ENCODE data around the gene CAMK2D. TPM values are rescaled to one million over a fixed set of nuclear protein-coding genes. Genes with fewer than 3 reads are reported as not detected.

The CAMK2D gene
- total and polyA plus RNA-seq, 2 donors: 33.8 to 125 TPM

DNA sequence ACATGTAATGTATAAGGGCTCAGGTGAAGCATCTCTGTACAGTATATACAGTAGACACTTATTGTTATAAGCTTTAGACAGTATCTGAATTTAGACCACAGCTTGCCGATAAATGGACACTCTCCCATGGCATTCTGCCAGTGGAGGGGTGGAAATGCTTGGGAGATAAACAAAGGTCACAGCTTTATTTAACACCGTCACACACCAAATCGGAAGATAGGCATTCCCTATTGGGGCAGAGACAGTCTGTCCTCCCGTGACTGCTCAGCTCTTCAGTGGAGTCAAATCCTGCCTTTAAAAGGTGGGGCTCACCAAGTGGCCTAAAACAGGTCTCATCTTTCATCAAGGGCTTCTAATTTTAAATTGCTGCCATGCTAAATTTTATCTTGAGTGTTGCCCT is 178.8 kb downstream of the CAMK2D start:
- no peak overlapping the region for H3K4me3 ChIP-seq (ENCODE audit: low read depth, low read length)
- H3K4me1 ChIP-seq (ENCODE audit: insufficient read depth): no peaks in the 10 kb centered on the region
- DNase-seq (ENCODE audit: extremely low spot score): no peak
- H3K27ac ChIP-seq (ENCODE audit: low read depth): no peak overlapping the region
- 78% methylated on average over 4 of the region's 4 CpGs for WGBS
- no peaks in the 10 kb centered on the region for H3K36me3 ChIP-seq (ENCODE audit: insufficient read depth)

DNA sequence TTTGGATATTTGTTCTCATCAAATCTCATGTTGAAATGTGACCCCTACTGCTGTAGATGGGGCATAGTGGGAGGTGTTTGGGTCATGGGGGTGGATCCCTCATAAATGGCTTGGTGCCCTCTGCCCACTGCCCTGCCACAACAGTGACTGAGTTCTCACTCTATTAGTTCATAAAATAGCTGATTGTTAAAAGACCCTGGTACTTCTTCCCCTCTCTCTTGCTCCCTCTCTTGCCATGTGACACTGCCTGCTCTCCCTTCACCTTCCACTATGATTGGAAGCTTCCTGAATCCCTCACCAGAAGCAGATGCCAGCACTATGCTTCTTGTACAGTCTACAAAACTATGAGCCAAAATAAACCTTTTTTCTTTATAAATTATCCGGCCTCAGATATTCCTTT is 182.2 kb downstream of the CAMK2D start:
- 97% methylated on average over 1 of the region's 1 CpG for WGBS
- no peak for DNase-seq (ENCODE audit: extremely low spot score)
- no peak overlapping the region for H3K27ac ChIP-seq (ENCODE audit: low read depth)

DNA sequence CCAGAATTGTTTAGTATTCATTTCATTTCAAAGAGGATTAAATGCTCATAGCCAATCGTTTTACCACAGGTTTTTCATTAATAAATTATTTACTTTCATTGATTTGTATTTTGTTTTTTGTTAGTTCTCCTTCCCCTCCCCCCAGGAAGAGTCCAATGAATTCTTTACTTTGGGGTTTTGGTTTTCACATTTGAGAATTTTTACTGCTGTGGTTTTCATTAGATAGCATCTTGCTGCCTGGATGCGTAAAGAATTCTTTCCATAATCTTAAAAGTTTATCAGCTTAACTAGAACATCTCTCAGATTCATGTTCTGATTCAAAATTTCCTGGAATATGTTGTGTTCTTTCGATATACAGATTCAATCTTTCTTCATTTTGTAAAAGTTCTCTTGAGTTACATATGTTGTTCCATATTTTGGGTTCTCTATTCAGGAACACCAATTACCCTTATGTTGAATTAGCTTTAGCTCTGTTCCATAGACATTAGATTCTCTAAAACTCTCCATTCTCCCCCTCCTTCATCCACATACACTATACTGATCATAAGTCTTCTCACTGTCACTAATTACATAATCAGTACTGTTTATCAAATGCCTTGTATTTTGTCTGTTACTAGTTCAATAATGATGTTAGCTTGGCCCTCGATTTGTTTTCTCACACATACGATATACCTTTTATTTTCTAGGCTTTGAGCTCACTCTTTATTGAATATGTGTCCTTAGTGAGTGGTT is 184.4 kb downstream of the CAMK2D start:
- Histone ChIP-seq H3K4me3 (ENCODE audit: low read depth, low read length) (no peak overlapping the region), H3K27ac (ENCODE audit: low read depth) (no peak overlapping the region), H3K36me3 (ENCODE audit: insufficient read depth) (no peaks in the 10 kb centered on the region), H3K4me1 (ENCODE audit: insufficient read depth) (no peaks in the 10 kb centered on the region)
- WGBS: 79% methylated on average over 5 of the region's 5 CpGs
- no peak for DNase-seq (ENCODE audit: extremely low spot score)

More for the DNA sequence above, 182.2 kb downstream of the CAMK2D start:
- Histone ChIP-seq H3K36me3 (ENCODE audit: insufficient read depth) (no peaks in the 10 kb centered on the region), H3K4me1 (ENCODE audit: insufficient read depth) (no peaks in the 10 kb centered on the region), H3K4me3 (ENCODE audit: low read depth, low read length) (no peak overlapping the region)

DNA sequence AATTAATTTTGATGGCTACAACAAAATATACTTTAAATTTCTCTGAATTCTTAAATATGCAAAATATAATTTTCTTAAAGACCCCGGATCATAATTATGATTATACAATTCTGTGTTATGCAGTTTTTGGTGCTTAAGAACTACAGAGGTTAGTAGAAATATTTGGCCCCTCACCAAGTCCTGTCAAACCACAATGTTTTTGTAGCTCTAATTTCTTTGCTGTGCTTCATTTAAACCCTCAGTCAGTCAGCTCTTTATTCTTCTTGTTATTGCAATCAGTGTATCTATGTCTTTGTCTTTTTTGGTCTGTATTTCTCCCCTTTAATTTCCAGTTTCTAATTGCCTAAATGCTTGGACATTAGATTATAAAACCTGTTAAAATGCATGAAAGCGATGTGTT is 186.1 kb downstream of the CAMK2D start:
- H3K36me3 ChIP-seq (ENCODE audit: insufficient read depth): no peaks in the 10 kb centered on the region
- no peak overlapping the region for H3K27ac ChIP-seq (ENCODE audit: low read depth)

DNA sequence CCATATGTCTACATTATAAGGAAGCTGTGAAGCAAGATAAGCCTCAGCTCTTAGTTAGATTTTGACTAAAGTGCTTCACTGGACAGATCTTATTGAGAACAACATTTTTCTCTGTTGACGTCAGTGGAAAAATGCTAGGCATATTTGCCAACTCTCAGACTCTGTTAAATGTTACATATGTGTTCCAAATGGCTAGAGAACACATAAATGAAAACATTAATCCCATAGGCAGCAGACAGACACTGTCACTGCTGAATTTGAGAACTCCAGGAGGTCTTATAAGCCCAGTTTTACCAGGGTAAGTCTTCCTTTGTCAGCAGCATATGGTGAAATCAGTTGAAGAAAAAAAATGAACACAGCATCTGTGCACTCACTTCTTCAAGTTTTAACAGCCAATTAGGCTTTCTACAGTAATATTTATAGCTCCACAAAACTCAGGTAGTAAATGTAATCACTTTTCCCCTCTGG is 186.9 kb downstream of the CAMK2D start:
- 15% methylated on average over 1 of the region's 1 CpG for WGBS
- H3K4me3 ChIP-seq (ENCODE audit: low read depth, low read length): no peak overlapping the region
- H3K36me3 ChIP-seq (ENCODE audit: insufficient read depth): no peaks in the 10 kb centered on the region
- no peaks in the 10 kb centered on the region for H3K4me1 ChIP-seq (ENCODE audit: insufficient read depth)
- peak; percentile 73 for DNase-seq (ENCODE audit: extremely low spot score)
- no peak overlapping the region for H3K27ac ChIP-seq (ENCODE audit: low read depth)

More for the DNA sequence above, 186.1 kb downstream of the CAMK2D start:
- Histone ChIP-seq H3K4me3 (ENCODE audit: low read depth, low read length) (no peak overlapping the region), H3K4me1 (ENCODE audit: insufficient read depth) (no peaks in the 10 kb centered on the region)
- 70% methylated on average over 2 of the region's 2 CpGs for WGBS
- DNase-seq (ENCODE audit: extremely low spot score): no peak

DNA sequence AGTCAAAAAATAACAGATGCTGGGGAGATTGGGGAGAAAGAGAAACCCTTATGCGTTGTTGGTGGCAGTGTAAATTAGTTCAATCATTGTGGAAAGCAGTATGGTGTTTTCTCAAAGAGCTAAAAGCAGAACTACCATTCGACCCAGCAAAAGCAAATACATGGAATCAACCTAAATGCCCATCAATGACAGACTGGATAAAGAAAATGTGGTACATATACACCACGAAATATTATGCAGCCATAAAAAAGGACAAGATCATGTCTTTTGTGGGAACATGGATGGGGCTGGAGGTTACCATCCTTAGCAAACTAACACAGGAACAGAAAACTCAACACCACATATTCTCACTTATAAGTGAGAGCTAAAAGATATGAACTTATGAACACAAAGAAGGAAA is 188.9 kb downstream of the CAMK2D start:
- Histone ChIP-seq H3K36me3 (ENCODE audit: insufficient read depth) (no peaks in the 10 kb centered on the region), H3K4me3 (ENCODE audit: low read depth, low read length) (no peak overlapping the region), H3K27ac (ENCODE audit: low read depth) (no peak overlapping the region), H3K4me1 (ENCODE audit: insufficient read depth) (no peaks in the 10 kb centered on the region)
- WGBS: 97% methylated on average over 3 of the region's 3 CpGs
- DNase-seq (ENCODE audit: extremely low spot score): no peak

DNA sequence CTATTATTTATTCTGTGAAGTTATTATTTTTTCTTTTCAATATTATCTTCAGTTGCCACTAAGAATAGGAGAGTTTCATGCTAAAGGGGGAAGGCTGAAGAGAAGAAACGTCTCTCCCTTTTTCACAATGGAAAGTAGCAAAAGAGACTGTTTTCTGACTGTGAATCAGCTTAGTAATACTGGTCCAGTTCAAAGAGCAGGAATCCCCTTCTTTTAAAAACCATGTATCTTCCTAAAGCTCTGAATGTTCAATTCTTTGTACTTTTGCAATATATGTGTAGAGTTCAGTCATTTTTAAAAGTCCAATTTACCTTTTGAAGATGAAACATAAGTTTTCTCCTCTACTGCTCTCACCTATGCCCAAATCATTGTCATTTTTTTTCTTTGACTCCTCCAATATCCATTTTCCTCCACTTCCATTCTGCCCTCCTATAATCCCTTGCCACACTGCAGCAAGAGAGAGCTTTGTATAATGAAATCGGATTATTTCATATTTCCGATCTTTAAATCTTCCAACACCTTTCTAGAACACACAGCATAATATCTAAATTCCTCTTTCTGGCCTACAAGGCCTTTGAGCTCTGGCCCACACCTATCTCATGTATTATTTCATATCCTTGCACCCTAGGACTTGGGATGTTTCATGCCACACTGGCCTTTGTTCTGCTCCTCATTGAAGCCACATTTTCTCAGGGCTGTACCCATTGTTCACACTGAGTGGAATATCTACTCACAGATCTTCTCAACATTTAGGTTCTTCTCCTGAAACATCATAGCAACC is 195.3 kb downstream of the CAMK2D start:
- no peak for DNase-seq (ENCODE audit: extremely low spot score)
- Histone ChIP-seq H3K4me3 (ENCODE audit: low read depth, low read length) (no peak overlapping the region), H3K27ac (ENCODE audit: low read depth) (no peak overlapping the region), H3K4me1 (ENCODE audit: insufficient read depth) (no peaks in the 10 kb centered on the region), H3K36me3 (ENCODE audit: insufficient read depth) (no peaks in the 10 kb centered on the region)
- 90% methylated on average over 3 of the region's 3 CpGs for WGBS

DNA sequence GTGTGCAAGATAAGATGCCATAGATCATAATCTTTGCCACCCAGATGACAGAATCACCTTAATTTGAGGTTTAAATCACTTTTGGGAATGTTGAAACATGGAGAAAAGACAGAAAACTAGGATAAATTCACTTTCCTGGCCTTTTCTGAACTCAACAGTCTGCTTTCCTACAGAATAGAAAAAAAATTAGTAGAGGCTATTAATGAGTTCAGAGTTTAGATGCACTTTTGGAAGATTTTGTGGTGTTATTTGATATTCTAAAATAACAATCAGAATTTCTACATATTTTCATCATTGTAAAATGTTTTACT is 195.9 kb downstream of the CAMK2D start:
- Histone ChIP-seq H3K36me3 (ENCODE audit: insufficient read depth) (no peaks in the 10 kb centered on the region), H3K27ac (ENCODE audit: low read depth) (no peak overlapping the region), H3K4me1 (ENCODE audit: insufficient read depth) (no peaks in the 10 kb centered on the region), H3K4me3 (ENCODE audit: low read depth, low read length) (no peak overlapping the region)
- DNase-seq (ENCODE audit: extremely low spot score): no peak

DNA sequence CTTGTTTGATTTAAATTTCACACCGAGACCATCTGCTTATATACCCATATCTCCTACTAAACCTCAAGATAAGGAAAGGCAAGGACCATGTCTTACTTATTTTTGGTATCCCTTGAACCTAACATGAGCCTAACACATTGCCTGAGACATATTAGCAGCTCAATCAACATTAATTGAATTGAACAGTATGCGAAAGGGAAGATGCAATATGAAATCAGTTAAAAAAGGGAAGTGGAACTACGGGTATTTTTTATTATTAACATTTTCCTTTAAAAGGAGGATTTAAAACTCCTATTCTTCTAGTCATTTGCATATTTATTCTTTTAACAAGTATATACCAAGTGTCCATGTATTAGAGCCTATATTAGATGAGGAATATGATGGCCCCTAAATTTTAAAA is 197.0 kb downstream of the CAMK2D start:
- no peak for DNase-seq (ENCODE audit: extremely low spot score)
- Histone ChIP-seq H3K4me3 (ENCODE audit: low read depth, low read length) (no peak overlapping the region), H3K4me1 (ENCODE audit: insufficient read depth) (no peaks in the 10 kb centered on the region), H3K27ac (ENCODE audit: low read depth) (no peak overlapping the region), H3K36me3 (ENCODE audit: insufficient read depth) (no peaks in the 10 kb centered on the region)
- 93% methylated on average over 3 of the region's 3 CpGs for WGBS

DNA sequence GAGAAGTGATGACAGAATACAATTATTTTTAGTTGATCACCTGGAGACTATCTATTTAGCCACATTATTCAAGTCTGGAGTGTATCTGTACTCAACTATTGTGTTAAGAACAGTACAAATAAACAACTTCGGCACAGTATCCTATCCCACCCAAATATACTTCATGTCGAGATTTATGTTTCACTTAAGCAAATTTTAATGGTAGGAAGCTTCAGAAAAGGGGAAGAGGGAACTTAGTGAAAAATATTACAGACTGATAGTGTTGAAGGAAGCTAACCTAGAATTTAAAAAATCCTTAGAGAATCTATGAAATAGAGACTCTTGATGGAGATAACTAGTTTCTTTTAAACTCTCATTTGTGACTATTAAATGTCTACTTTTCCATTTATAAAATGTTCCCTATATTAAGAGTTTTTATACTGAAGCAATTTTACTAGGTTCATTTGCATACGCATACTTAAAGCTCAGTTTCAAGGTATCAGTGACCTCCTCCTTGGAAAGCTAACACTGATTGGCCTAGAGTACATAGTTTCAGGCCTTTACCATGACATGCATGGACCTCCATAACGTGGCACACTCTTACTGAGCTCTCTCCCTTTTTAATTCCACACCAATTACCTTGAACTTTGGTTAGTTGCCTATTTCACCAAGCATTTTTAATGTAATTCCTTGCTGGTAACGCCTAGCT is 197.7 kb downstream of the CAMK2D start:
- no peak overlapping the region for H3K4me3 ChIP-seq (ENCODE audit: low read depth, low read length)
- no peaks in the 10 kb centered on the region for H3K36me3 ChIP-seq (ENCODE audit: insufficient read depth)
- no peak overlapping the region for H3K27ac ChIP-seq (ENCODE audit: low read depth)
- WGBS: 87% methylated on average over 5 of the region's 5 CpGs
- no peak for DNase-seq (ENCODE audit: extremely low spot score)
- H3K4me1 ChIP-seq (ENCODE audit: insufficient read depth): no peaks in the 10 kb centered on the region

DNA sequence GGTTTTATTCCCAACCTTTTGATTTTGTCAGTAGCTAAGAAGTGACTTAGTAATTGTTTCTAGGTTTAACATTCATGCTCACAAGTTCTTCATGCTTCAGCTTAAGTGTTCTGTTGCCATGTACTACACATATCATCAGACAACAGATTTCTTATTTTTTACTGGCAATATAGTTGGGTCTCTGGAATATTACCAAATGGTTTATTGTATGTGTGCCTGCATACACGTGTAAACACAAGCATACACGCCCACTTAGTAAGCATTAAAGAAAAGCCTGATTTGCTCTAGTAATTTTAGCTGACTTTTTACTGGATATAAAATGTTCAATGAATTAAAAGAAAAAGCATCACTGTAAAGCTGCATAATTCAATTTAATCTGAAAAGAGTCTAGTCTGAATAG is 199.8 kb downstream of the CAMK2D start:
- no peaks in the 10 kb centered on the region for H3K36me3 ChIP-seq (ENCODE audit: insufficient read depth)
- no peak for DNase-seq (ENCODE audit: extremely low spot score)
- no peaks in the 10 kb centered on the region for H3K4me1 ChIP-seq (ENCODE audit: insufficient read depth)
- H3K27ac ChIP-seq (ENCODE audit: low read depth): no peak overlapping the region
- no peak overlapping the region for H3K4me3 ChIP-seq (ENCODE audit: low read depth, low read length)
- 63% methylated on average over 2 of the region's 2 CpGs for WGBS

DNA sequence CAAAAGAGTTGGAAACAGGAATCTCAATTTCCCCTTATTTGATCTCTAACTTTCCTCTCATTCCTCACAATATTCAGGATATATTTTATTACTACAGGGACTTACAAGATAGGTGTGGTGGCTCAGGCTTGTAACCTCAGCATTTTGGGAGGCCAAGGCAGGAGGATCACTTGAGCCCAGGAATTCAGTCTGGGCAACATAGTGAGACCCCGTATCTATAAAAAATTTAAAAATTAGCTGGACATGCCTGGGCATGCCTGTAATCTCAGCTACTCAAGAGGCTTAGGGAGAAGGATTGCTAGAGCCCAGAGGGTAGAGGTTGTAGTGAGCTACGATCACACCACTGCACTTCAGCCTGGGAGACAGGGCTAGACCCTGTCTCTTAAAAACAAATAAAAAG is 200.4 kb downstream of the CAMK2D start:
- 97% methylated on average over 2 of the region's 2 CpGs for WGBS

DNA sequence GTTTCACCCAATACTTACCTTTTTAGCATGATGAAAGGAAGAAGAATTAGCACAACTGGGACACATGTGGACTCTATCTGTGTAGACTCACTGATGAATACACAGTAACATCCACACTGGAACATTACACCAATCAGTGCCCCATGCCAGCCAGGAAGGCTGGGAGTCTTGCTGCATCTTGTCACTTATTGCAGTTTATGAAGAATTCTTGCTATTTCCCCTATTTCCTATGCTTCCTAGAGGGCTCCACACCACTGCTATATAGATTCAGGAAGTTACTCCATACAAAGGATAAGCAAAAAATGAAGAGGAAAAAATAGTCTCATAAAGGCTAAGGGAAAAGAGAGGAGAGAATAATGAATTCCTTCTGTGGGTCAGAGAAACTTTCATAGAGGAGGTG is 201.0 kb downstream of the CAMK2D start:
- Histone ChIP-seq H3K4me3 (ENCODE audit: low read depth, low read length) (no peak overlapping the region), H3K27ac (ENCODE audit: low read depth) (no peak overlapping the region), H3K36me3 (ENCODE audit: insufficient read depth) (no peaks in the 10 kb centered on the region), H3K4me1 (ENCODE audit: insufficient read depth) (no peaks in the 10 kb centered on the region)
- DNase-seq (ENCODE audit: extremely low spot score): no peak

More for the DNA sequence above, 200.4 kb downstream of the CAMK2D start:
- H3K36me3 ChIP-seq (ENCODE audit: insufficient read depth): no peaks in the 10 kb centered on the region
- no peak for DNase-seq (ENCODE audit: extremely low spot score)
- H3K4me1 ChIP-seq (ENCODE audit: insufficient read depth): no peaks in the 10 kb centered on the region
- no peak overlapping the region for H3K27ac ChIP-seq (ENCODE audit: low read depth)
- no peak overlapping the region for H3K4me3 ChIP-seq (ENCODE audit: low read depth, low read length)

DNA sequence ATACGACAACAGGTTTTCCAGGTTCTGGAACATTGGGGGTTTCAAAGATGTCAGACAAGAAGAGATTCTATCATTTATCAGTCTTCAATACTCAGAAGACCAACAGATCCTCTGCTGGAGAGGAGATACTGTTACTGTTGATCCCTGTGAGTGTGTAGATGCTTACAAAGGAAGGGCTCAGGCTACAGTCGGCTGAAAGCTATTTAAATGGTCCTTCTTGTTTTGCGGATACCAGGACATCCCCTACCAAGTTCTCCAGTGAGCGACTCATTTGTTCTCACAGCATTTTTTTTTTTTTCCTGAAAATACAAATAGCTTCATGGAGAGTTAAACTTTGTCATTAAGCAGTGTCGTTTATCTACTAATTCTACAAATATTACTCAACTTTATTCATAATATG is 201.6 kb downstream of the CAMK2D start:
- DNase-seq (ENCODE audit: extremely low spot score): no peak
- Histone ChIP-seq H3K27ac (ENCODE audit: low read depth) (no peak overlapping the region), H3K4me1 (ENCODE audit: insufficient read depth) (no peaks in the 10 kb centered on the region), H3K36me3 (ENCODE audit: insufficient read depth) (no peaks in the 10 kb centered on the region), H3K4me3 (ENCODE audit: low read depth, low read length) (no peak overlapping the region)
- 94% methylated on average over 5 of the region's 5 CpGs for WGBS
